KOPT-K1 (cell line): Measurements from ENCODE around the gene MCCD1.
"Not testable (repeated sequence)": the region's sequence is repeated elsewhere in the genome, so short reads cannot be mapped to it uniquely, and the experiment has no call there.

Experiments used
- H3K27ac ChIP-seq: fragments of 200-600 bp; sonication (generic); 2 replicates; pipeline ENCODE4 v1.5.1; 2016; ENCODE audit warnings: antibody characterized with exemption, mild to moderate bottlenecking, low read depth, low read length; ENCODE audit not compliant: poor library complexity, severe bottlenecking
- H3K36me3 ChIP-seq: fragments of 200-600 bp; sonication (generic); 2 replicates; pipeline ENCODE4 v1.5.1; 2017; ENCODE audit warnings: antibody characterized with exemption, mild to moderate bottlenecking, low read length, moderate library complexity; ENCODE audit not compliant: insufficient read depth
- H3K9me3 ChIP-seq: fragments of 200-600 bp; sonication (generic); 2 replicates; pipeline ENCODE4 v1.5.1; 2017; ENCODE audit warnings: antibody characterized with exemption, low read length, mild to moderate bottlenecking; ENCODE audit not compliant: insufficient read depth, poor library complexity, severe bottlenecking

The MCCD1 gene

DNA sequence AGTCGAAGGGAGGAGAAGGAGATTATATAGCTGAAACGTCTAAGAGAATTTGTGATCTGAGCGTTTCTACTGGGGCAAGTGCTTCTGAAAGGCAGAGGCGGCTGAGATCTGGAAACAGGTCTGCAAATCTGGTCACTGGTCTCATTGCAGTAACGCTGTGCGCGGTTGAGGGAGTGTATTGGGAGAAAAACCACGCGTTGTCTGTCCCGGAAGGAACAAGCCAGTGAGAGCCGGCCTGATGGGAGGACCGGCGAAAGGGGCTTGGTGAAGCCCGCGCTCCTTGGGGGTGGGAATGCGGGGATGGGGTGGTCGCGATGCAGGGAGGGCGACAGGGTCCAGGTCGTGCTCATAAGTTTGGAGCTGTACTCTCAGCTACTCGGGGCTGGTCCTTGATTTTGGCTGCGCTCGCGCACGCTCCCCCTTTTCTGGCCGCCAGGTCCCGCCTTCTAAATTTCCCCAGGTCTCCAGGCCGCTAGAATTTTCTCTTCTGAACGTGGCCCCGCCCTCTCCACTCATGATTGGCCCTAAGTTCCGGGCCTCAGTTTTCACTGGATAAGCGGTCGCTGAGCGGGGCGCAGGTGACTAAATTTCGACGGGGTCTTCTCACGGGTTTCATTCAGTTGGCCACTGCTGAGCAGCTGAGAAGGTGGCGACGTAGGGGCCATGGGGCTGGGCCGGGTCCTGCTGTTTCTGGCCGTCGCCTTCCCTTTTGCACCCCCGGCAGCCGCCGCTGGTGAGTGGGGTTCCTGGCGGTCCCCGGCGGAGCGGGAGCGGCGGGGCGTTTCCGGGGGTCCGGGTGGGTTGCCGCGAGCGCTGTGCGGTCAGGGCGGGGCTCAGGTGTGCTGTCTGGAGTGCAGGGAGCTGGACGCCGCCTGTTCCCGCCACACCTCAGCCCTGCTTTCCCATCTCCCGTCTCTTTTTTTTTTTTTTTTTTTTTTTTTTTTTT is 31.0 kb upstream of the MCCD1 start, which contains the start of gene MICB:
TSS of gene MICB (plus strand) at position 615 of the 946 bp plus-strand sequence. CDS start at position 664, 49 bp downstream.
- H3K27ac ChIP-seq = peak within 1 kb of the TSS; percentile 47
- H3K9me3 ChIP-seq = no peaks in the 10 kb centered on the region
- 0 out of 2 replicates have a peak, but pooled peaks cover 6% of the 10 kb centered on the region for H3K36me3 ChIP-seq

- 0 out of 2 replicates have a peak, but pooled peaks cover 6% of the 10 kb centered on the region for H3K36me3 ChIP-seq
- no peaks in the 10 kb centered on the region for H3K9me3 ChIP-seq
- no peak overlapping the region for H3K27ac ChIP-seq
Measured at GRCh38 chr6:31498748-31499147, 30.0 kb upstream of the MCCD1 start.

DNA sequence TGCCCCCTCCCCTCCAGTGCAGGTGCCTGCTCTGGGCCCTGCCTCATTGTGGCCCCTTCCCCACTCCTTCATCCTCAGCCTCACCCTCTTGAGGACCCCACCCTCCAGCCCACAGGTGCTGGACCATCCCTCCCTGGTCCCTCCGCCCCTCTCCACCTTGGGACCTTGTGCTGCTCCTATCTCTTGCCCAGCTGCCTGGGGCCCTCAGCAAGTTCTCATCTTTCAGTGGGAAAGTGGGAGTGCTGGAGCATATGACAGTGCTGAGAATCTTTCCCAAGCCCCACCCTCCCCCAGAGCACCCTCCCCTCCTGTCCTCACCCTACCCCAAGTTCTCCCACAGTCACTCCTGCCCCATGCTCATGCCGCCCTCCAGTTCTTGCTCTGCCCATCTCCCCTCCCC is 29.1 kb upstream of the MCCD1 start:
- H3K9me3 ChIP-seq, H3K36me3 ChIP-seq, H3K27ac ChIP-seq: not testable (repeated sequence)

DNA sequence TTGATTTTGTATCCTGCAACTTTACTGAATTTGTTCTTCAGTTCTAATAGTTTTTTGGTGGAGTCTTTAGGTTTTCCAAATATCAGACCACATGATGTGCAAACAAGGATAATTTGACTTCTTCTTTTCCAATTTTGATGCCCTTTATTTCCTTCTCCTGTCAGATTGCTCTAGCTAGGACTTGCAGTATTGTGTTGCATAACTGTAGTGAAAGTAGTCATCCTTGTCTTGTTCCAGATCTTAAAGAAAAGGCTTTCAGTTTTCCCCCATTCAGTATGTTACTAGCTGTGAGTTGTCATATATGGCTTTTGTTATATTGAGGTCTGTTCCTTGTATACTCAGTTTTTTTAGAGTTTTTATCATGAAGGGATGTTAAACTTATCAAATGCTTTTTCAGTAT is 26.2 kb upstream of the MCCD1 start:
- H3K9me3 ChIP-seq = no peaks in the 10 kb centered on the region
- H3K36me3 ChIP-seq = peaks cover 31% of the 10 kb centered on the region
- no peak overlapping the region for H3K27ac ChIP-seq

- not testable (repeated sequence) for H3K27ac ChIP-seq, H3K9me3 ChIP-seq
- H3K36me3 ChIP-seq = peaks cover 70% of the 10 kb centered on the region
Measured at GRCh38 chr6:31509036-31509435, 19.7 kb upstream of the MCCD1 start.

DNA sequence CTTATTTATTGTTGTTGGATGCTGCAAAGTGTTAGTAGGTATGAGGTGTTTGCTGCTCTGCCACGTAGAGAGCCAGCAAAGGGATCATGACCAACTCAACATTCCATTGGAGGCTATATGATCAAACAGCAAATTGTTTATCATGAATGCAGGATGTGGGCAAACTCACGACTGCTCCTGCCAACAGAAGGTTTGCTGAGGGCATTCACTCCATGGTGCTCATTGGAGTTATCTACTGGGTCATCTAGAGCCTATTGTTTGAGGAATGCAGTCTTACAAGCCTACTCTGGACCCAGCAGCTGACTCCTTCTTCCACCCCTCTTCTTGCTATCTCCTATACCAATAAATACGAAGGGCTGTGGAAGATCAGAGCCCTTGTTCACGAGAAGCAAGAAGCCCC is 18.8 kb upstream of the MCCD1 start:
- Histone ChIP-seq H3K9me3 (no peaks in the 10 kb centered on the region), H3K27ac (no peak overlapping the region), H3K36me3 (peaks cover 70% of the 10 kb centered on the region)

- H3K27ac ChIP-seq = no peak overlapping the region
Measured at GRCh38 chr6:31513456-31514165, 15.2 kb upstream of the MCCD1 start.

GRCh38 chr6:31521835-31522234 is 6.9 kb upstream of the MCCD1 start:
- Histone ChIP-seq H3K27ac (no peak overlapping the region), H3K36me3 (no peaks in the 10 kb centered on the region), H3K9me3 (no peaks in the 10 kb centered on the region)

More at GRCh38 chr6:31513456-31514165, 15.2 kb upstream of the MCCD1 start:
- peaks cover 34% of the 10 kb centered on the region for H3K36me3 ChIP-seq
- H3K9me3 ChIP-seq = no peaks in the 10 kb centered on the region

- Histone ChIP-seq H3K36me3 (peaks cover 23% of the 10 kb centered on the region), H3K27ac (no peak overlapping the region), H3K9me3 (no peaks in the 10 kb centered on the region)
Measured at GRCh38 chr6:31525553-31525931, 3.2 kb upstream of the MCCD1 start.

DNA sequence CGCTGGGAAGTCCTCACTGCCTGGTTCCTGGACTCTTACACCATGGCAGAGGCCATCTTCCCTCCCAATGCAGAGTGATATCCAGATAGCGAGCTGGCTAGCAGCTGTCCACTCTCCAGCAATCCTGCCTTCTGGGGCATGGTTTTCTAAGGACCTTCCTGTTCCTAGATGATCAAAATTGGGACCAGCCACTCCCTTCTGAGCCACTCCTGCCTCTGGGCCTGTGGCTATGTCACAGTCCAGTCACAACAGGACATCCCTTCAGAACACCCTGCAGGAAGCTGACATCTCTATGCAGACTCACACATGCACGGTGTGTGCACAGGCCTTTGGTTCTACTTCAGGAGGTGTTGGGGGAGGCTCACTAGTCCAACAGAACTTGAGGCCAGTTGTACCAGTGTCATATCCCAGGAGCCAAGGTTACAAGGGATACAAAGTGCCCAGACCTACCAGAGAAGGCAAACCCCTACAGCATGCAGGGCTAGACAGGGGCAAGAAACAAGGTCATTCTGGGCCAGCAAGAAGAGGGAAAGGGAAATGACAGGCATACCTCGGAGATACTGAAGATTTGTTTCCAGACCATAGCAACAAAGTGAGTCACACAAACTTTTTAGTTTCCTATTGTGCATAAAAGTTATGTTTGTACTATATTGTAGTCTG is 2.7 kb upstream of the MCCD1 start:
- Histone ChIP-seq H3K27ac (no peak overlapping the region), H3K36me3 (peaks cover 28% of the 10 kb centered on the region), H3K9me3 (no peaks in the 10 kb centered on the region)

GRCh38 chr6:31528307-31528777 is 420 bp upstream of the MCCD1 start:
- H3K9me3 ChIP-seq = no peaks in the 10 kb centered on the region
- H3K36me3 ChIP-seq = peaks cover 51% of the 10 kb centered on the region
- no peak overlapping the region for H3K27ac ChIP-seq

DNA sequence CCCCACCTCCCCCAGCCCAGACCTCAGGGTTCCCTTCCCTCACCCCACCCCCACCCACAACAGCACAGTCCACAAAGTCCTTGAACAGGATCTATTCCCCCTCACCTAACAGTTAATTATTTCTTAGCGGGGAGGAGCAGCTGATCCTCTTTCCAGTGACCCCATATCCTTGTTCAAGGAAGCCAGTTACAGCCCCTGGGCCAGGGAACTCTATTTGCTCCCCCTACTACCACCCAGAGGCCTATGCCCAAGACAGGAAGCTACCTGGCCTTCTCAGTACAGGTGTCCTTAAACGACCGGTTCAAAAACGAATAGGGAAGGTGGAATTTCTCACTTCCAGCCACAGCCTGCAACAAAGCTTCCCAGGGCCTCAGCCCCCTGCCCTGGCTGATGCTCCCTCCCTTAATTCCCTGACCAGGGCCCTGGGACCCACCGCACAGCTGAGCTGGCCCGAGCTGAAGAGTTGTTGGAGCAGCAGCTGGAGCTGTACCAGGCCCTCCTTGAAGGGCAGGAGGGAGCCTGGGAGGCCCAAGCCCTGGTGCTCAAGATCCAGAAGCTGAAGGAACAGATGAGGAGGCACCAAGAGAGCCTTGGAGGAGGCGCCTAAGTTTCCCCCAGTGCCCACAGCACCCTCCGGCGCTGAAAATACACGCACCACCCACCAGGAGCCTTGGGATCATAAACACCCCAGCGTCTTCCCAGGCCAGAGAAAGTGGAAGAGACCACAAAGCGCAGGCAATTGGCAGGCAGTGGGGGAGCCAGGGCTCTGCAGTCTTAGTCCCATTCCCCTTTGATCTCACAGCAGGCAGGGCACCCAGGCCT is 778 bp downstream of the MCCD1 start:
- Histone ChIP-seq H3K27ac (no peak overlapping the region), H3K36me3 (peaks cover 63% of the 10 kb centered on the region), H3K9me3 (no peaks in the 10 kb centered on the region)

- Histone ChIP-seq H3K9me3 (no peaks in the 10 kb centered on the region), H3K36me3 (peaks cover 74% of the 10 kb centered on the region), H3K27ac (no peak overlapping the region)
Measured at GRCh38 chr6:31530659-31531058, 1.9 kb downstream of the MCCD1 start.

GRCh38 chr6:31531162-31531561 is 2.4 kb downstream of the MCCD1 start:
- H3K27ac ChIP-seq = no peak overlapping the region
- H3K9me3 ChIP-seq = no peaks in the 10 kb centered on the region
- H3K36me3 ChIP-seq = peaks cover 79% of the 10 kb centered on the region
